Spinal cord (tissue), 10 donors: ENCODE measurements around the gene CDKN2B-AS1. TPM values are rescaled to one million over a fixed set of nuclear protein-coding genes. Genes with fewer than 3 reads are reported as not detected.
A peak's percentile ranks its signal among the peaks of the same experiment; 100 is the strongest.
"Not testable (repeated sequence)": the region's sequence is repeated elsewhere in the genome, so short reads cannot be mapped to it uniquely, and the experiment has no call there.

ENCODE experiments used
- DNase-seq, 6 donors: peaks; one replicate each; pipeline versions ENCODE4 v3.0.0 to v3.0.0-alpha.2; 2013 to 2015; ENCODE audit warnings: low spot score in 6 of 6, low read depth in 4 of 6
- H3K27ac ChIP-seq: one replicate; pipeline ENCODE4 v1.5.1; 2013; ENCODE audit warnings: low read depth, low read length, control low read depth
- H3K27me3 ChIP-seq: one replicate; pipeline ENCODE4 v1.6.1; 2013; ENCODE audit warnings: low read length; ENCODE audit not compliant: control insufficient read depth, insufficient read depth
- H3K36me3 ChIP-seq: one replicate; pipeline ENCODE4 v1.6.1; 2013; ENCODE audit warnings: low read length; ENCODE audit not compliant: control insufficient read depth, insufficient read depth
- H3K4me1 ChIP-seq: one replicate; pipeline ENCODE4 v1.6.1; 2013; ENCODE audit warnings: low read length; ENCODE audit not compliant: control insufficient read depth, insufficient read depth
- H3K4me3 ChIP-seq: one replicate; pipeline ENCODE4 v1.5.1; 2013; ENCODE audit warnings: low read depth, low read length, control low read depth
- H3K9me3 ChIP-seq: one replicate; pipeline ENCODE4 v1.6.1; 2013; ENCODE audit warnings: low read length; ENCODE audit not compliant: control insufficient read depth, insufficient read depth
- WGBS: methylation state at CpG from one replicate; pipeline ENCODE4 v1.1.5; 2013; ENCODE audit warnings: missing lambda C conversion rate; ENCODE audit not compliant: insufficient coverage; 5-methylcytosine and 5-hydroxymethylcytosine counted together
- long read RNA-seq, 4 donors: transcript quantifications; one replicate each; lab custom pipeline, GENCODE V29; 2026
- polyA plus RNA-seq, 2 donors: library from polyadenylated mRNA; unstranded; fragments of 120-200 nt; gene quantifications; one replicate each; pipeline ENCODE4 v1.2.1, GENCODE V29; 2013; ENCODE audit not compliant: insufficient read length in 2 of 2
- total RNA-seq, 2 donors: library from RNA; depleted of rRNA in 1 of 2; stranded (reverse); fragments of 120-200 nt in 1 of 2; fragments of >200 nt in 1 of 2; gene quantifications; one replicate each; pipeline versions ENCODE4 v1.2.3 to v1.2.4, GENCODE V29; 2013 to 2014
- donor health status: healthy.

CDKN2B-AS1 gene
- total RNA-seq (under 1 TPM; 0.50 to 0.55 TPM), polyA plus RNA-seq (under 1 TPM; 0.29 to 0.51 TPM)
- long read RNA-seq, donor 1 = 0 reads
- long read RNA-seq, donor 2 = 0 reads
- long read RNA-seq, donor 3 = 0 reads
- long read RNA-seq, donor 4 = 0 reads

- H3K27me3 ChIP-seq = peaks cover 77% of the 10 kb centered on the region
- H3K4me1 ChIP-seq = peaks cover 30% of the 10 kb centered on the region
- peak within 1 kb of the TSS; percentile 62 for H3K4me3 ChIP-seq
- peaks cover 1% of the 10 kb centered on the region for H3K9me3 ChIP-seq
- peak in 2 of 6 donors; percentile 59 to 68 for DNase-seq
- no peaks in the 10 kb centered on the region for H3K36me3 ChIP-seq
- WGBS = 0% methylated on average over 34 of the region's 43 CpGs
- peak within 1 kb of the TSS; percentile 7 for H3K27ac ChIP-seq
Observed at GRCh38 chr9:21994556-21995005, at the start of gene CDKN2B-AS1. Gene CDKN2B-AS1, plus strand, starts transcription at chr9:21994791.

GRCh38 chr9:21945606-21946005 is 49.0 kb upstream of the CDKN2B-AS1 start:
- Histone ChIP-seq H3K9me3 (no peaks in the 10 kb centered on the region), H3K4me3 (no peak overlapping the region), H3K27ac (no peak overlapping the region), H3K36me3 (no peaks in the 10 kb centered on the region), H3K27me3 (no peaks in the 10 kb centered on the region), H3K4me1 (no peaks in the 10 kb centered on the region)
- DNase-seq = no peak
- WGBS = 100% methylated on average over 1 of the region's 2 CpGs

GRCh38 chr9:21958833-21959232 is 35.8 kb upstream of the CDKN2B-AS1 start:
- Histone ChIP-seq H3K9me3 (no peaks in the 10 kb centered on the region), H3K27me3 (peaks cover 12% of the 10 kb centered on the region), H3K4me3 (no peak overlapping the region), H3K27ac (no peak overlapping the region), H3K36me3 (no peaks in the 10 kb centered on the region), H3K4me1 (no peaks in the 10 kb centered on the region)
- 77% methylated on average over 2 of the region's 2 CpGs for WGBS
- no peak for DNase-seq

- not testable (repeated sequence) for H3K27ac ChIP-seq, H3K4me3 ChIP-seq, DNase-seq, H3K36me3 ChIP-seq, H3K4me1 ChIP-seq, H3K9me3 ChIP-seq
- WGBS = 95% methylated on average over 17 of the region's 33 CpGs
- H3K27me3 ChIP-seq = peaks cover 13% of the 10 kb centered on the region
Observed at GRCh38 chr9:21959268-21959667, 35.3 kb upstream of the CDKN2B-AS1 start.

- no CpG with 5 or more reads among the region's 2 CpGs for WGBS
- Histone ChIP-seq H3K36me3 (no peaks in the 10 kb centered on the region), H3K9me3 (no peaks in the 10 kb centered on the region), H3K27ac (no peak overlapping the region), H3K4me3 (no peak overlapping the region), H3K4me1 (peaks cover 15% of the 10 kb centered on the region), H3K27me3 (peaks cover 36% of the 10 kb centered on the region)
- DNase-seq = no peak
Observed at GRCh38 chr9:21961569-21961968, 33.0 kb upstream of the CDKN2B-AS1 start.

- Histone ChIP-seq H3K27me3 (peaks cover 69% of the 10 kb centered on the region), H3K4me3 (no peak overlapping the region), H3K27ac (no peak overlapping the region), H3K4me1 (peaks cover 22% of the 10 kb centered on the region), H3K36me3 (no peaks in the 10 kb centered on the region), H3K9me3 (no peaks in the 10 kb centered on the region)
- peak in 1 of 6 donors; percentile 3 for DNase-seq
- WGBS = 1% methylated on average over 29 of the region's 29 CpGs
Observed at GRCh38 chr9:21964925-21965385, 29.6 kb upstream of the CDKN2B-AS1 start.

- peak in 2 of 6 donors; percentile 47 to 55 for DNase-seq
- Histone ChIP-seq H3K4me3 (no peak overlapping the region), H3K4me1 (peaks cover 22% of the 10 kb centered on the region), H3K9me3 (no peaks in the 10 kb centered on the region), H3K36me3 (no peaks in the 10 kb centered on the region), H3K27ac (no peak overlapping the region), H3K27me3 (peaks cover 75% of the 10 kb centered on the region)
- WGBS = under 1% methylated on average over 20 of the region's 30 CpGs
Observed at GRCh38 chr9:21965401-21965951, 29.1 kb upstream of the CDKN2B-AS1 start.

- peaks cover 83% of the 10 kb centered on the region for H3K27me3 ChIP-seq
- H3K4me1 ChIP-seq = peaks cover 26% of the 10 kb centered on the region
- peak in 2 of 6 donors; percentile 1 to 3 for DNase-seq
- H3K27ac ChIP-seq = no peak overlapping the region
- no peaks in the 10 kb centered on the region for H3K9me3 ChIP-seq
- 0% methylated on average over 6 of the region's 15 CpGs for WGBS
- H3K36me3 ChIP-seq = no peaks in the 10 kb centered on the region
- H3K4me3 ChIP-seq = no peak overlapping the region
Observed at GRCh38 chr9:21966140-21966851, 28.3 kb upstream of the CDKN2B-AS1 start.

- Histone ChIP-seq H3K27me3 (peaks cover 87% of the 10 kb centered on the region), H3K27ac (no peak overlapping the region), H3K4me3 (no peak overlapping the region), H3K9me3 (no peaks in the 10 kb centered on the region), H3K36me3 (no peaks in the 10 kb centered on the region), H3K4me1 (peaks cover 26% of the 10 kb centered on the region)
- WGBS = 2% methylated on average over 15 of the region's 19 CpGs
- DNase-seq = peak in 2 of 6 donors; percentile 1 to 18
Observed at GRCh38 chr9:21967169-21967568, 27.4 kb upstream of the CDKN2B-AS1 start.
